Measurements from ENCODE around the gene MMP25. TPM values are rescaled to one million over a fixed set of nuclear protein-coding genes. Genes with fewer than 3 reads are reported as not detected.
A peak's percentile ranks its signal among the peaks of the same experiment; 100 is the strongest.

Gene MMP25
- total RNA-seq, 1 donor from 2014 or later = 0.16 TPM

DNA sequence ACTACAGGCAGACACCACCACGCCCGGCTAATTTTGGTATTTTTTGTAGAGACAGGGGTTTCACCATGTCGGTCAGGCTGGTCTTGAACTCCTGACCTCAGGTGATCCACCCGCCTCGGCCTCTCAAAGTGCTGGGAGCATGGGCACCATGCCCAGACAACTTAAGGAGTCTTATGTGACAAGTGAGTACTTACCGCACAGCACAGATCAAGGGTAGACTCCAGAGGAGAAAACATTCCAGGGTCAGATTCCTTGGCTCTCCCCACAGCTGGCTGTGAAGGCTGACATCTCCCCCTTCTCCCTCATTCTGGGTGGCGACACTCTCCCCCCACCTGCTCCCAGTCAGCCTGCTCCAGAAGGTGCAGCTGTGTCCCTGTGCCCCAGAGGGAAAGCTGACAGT, 42.1 kb downstream of the MMP25 start:
- Mint-ChIP-seq H3K4me1 (peaks cover 16% of the 10 kb centered on the region), H3K27ac (peak overlapping the region; percentile 53), H3K36me3 (no peaks in the 10 kb centered on the region), H3K9me3 (no peaks in the 10 kb centered on the region), H3K27me3 (ENCODE audit: low read depth) (no peaks in the 10 kb centered on the region), H3K4me3 (no peak overlapping the region)
- DNase-seq (ENCODE audit: low spot score in 2 of 2, unreplicated experiment in 2 of 2) = no peak
- TF ChIP-seq CTCF (IDR thresholded peaks at IDR 0.05; ENCODE audit: unreplicated experiment) = no peak

DNA sequence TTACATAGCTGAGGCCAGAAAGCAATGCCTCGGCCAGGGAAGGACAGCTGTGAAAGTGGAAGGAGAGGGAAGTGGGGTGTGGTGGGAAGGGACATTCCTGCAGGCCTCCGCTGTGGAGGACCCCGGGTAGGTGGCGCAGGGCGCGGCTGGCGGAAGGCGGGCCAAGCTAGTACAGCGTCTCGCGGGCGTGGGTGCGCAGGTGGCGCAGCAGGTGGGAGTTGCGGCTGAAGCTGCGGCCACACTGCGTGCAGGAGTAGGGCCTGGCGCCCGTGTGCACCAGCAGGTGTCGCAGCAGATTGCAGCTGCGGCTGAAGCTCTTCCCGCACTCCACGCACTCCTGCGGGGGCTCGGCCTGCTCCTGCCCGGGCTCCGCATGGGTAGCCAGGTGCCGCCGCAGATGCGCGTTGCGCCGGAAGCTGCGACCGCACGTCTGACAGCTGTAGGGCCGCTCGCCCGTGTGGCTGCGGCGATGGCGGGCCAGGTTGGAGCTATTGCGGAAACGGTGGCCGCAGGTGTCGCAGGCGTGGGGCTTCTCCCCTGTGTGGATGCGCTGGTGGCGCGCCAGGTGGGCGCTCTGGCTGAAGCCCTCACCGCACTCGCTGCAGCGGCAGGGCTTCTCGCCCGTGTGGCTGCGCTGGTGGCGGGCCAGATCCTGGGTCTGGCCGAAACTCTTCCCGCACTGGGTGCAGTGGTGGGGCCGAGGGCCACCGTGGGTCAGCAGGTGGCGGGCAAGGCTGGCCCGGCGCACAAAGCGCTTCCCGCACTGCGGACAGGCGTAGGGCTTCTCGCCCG, 42.8 kb downstream of the MMP25 start:
- H3K36me3 Mint-ChIP-seq = no peaks in the 10 kb centered on the region
- no peak overlapping the region for H3K4me3 Mint-ChIP-seq
- peaks cover 16% of the 10 kb centered on the region for H3K4me1 Mint-ChIP-seq
- no peak for DNase-seq (ENCODE audit: low spot score in 2 of 2, unreplicated experiment in 2 of 2)
- H3K27ac Mint-ChIP-seq = peak overlapping the region; percentile 53
- H3K27me3 Mint-ChIP-seq (ENCODE audit: low read depth) = no peaks in the 10 kb centered on the region
- H3K9me3 Mint-ChIP-seq = no peaks in the 10 kb centered on the region
- no peak for TF ChIP-seq CTCF (IDR thresholded peaks at IDR 0.05; ENCODE audit: unreplicated experiment)

GRCh38 chr16:3089717-3090592, 43.6 kb downstream of the MMP25 start:
- no peak overlapping the region for H3K4me3 Mint-ChIP-seq
- no peak for DNase-seq (ENCODE audit: low spot score in 2 of 2, unreplicated experiment in 2 of 2)
- H3K27me3 Mint-ChIP-seq (ENCODE audit: low read depth) = no peaks in the 10 kb centered on the region
- H3K27ac Mint-ChIP-seq = no peak overlapping the region
- no peaks in the 10 kb centered on the region for H3K9me3 Mint-ChIP-seq
- no peaks in the 10 kb centered on the region for H3K36me3 Mint-ChIP-seq
- TF ChIP-seq CTCF (IDR thresholded peaks at IDR 0.05; ENCODE audit: unreplicated experiment) = no peak
- H3K4me1 Mint-ChIP-seq = peaks cover 16% of the 10 kb centered on the region

- H3K9me3 Mint-ChIP-seq = no peaks in the 10 kb centered on the region
- TF ChIP-seq CTCF (IDR thresholded peaks at IDR 0.05; ENCODE audit: unreplicated experiment) = no peak
- DNase-seq (ENCODE audit: low spot score in 2 of 2, unreplicated experiment in 2 of 2) = no peak
- no peak overlapping the region for H3K4me3 Mint-ChIP-seq
- no peaks in the 10 kb centered on the region for H3K27me3 Mint-ChIP-seq (ENCODE audit: low read depth)
- H3K4me1 Mint-ChIP-seq = peaks cover 16% of the 10 kb centered on the region
- no peak overlapping the region for H3K27ac Mint-ChIP-seq
- H3K36me3 Mint-ChIP-seq = no peaks in the 10 kb centered on the region
Measured at GRCh38 chr16:3091551-3091950, 45.2 kb downstream of the MMP25 start.

DNA sequence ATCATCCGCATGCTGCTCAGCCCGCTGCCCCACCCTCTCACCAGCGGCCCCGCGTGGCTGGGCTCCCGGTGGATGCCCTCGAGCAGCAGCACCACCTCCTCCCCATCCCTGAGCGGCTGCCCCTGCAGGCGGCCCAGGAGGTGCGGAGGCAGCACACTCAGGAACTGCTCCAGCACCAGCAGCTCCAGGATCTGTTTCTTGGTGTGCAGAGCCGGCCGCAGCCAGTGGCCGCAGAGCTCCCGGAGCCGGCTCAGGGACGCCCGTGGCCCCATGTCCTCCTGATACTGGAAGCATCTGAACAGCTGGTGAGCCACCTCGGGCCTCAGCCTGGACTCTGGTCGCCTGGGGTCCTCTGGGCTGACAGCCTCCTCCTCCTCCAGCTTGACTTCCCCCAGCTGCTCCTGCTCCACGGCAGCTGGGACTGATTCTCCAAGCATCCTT, 46.2 kb downstream of the MMP25 start:
- Mint-ChIP-seq H3K27me3 (ENCODE audit: low read depth) (peaks cover 6% of the 10 kb centered on the region), H3K27ac (no peak overlapping the region), H3K9me3 (no peaks in the 10 kb centered on the region), H3K36me3 (no peaks in the 10 kb centered on the region), H3K4me3 (no peak overlapping the region), H3K4me1 (peaks cover 18% of the 10 kb centered on the region)
- no peak for TF ChIP-seq CTCF (IDR thresholded peaks at IDR 0.05; ENCODE audit: unreplicated experiment)
- DNase-seq (ENCODE audit: low spot score in 2 of 2, unreplicated experiment in 2 of 2) = no peak
